ENCODE measurements around the gene CEACAM4.
A peak's percentile ranks its signal among the peaks of the same experiment; 100 is the strongest.

Gene CEACAM4

DNA sequence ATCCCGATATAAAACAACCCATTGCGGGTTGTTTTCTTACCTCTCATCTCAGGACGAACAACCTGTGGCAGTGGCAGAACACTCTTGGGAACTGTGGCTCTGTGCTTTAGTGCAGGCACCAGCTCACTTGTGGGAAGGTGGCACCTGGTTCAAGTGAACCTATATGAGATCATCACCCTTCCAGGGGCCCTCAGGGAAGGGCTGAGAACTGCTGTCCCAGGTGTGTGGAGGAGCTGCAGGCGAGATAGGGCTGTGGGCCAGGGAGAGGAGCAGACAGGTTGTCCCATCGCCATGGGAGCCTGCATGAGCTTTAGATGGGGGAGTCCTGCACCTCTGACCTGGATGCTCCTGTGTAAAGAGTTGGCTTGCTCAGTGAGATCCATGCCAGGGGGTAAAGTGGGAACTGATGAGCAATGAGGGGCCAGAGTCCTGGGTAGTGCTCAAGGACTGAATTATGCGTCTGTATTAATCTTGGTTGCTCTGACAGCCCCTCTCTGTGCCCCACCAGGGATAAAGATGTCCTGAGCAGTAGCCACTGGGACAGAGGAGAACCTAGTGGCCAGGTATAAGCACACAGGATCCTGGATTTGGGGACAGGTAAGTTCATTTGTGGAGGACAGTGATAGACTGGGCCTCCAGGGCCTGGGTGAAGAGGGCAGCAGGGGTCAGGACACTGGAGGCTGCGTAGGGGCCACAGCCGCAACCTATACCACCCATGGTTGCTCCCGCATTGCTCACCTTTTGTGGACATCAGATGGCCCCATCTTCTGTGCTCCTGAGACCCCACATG, 8.7 kb downstream of the CEACAM4 start:
- no peak for DNase-seq

DNA sequence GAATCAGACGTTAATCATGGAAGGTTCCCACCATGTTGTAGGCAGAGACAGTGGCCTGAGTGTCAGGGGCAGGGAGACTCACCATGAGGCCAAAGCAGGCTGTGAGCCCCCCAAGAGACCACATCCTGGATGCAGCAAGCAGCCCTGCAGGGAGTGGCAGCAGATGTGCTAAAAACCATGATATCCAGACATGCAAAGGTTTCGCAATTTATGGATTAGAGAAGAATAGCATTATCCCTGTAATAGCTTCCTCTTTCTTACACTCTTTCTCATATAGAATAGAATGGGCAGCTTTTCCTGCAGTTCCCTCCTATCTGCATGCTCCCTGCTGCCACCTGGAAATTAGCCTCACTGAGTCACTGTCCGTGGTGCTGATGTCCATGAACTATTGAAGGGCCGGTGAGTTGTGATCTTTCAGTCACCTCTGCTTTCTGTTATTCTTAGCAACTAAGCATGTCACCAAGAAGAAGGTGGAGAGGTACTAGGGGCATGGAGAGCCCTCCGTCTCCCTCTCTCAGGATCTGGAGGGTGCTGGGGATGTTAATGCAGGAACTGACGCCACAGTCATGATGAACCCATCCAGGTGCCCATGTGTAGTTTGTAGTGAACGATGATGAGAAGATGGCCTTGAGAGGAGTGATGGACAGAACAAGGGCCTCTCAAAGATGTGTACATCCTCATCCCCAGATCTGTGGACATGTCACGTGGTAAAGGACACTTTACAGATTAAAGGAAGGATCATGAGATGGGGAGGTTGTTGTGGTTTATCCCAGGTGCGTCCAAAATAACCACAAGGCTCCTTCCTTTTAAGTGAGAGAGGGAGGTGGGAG, 9.9 kb downstream of the CEACAM4 start:
- peak; percentile 12 for DNase-seq

DNA sequence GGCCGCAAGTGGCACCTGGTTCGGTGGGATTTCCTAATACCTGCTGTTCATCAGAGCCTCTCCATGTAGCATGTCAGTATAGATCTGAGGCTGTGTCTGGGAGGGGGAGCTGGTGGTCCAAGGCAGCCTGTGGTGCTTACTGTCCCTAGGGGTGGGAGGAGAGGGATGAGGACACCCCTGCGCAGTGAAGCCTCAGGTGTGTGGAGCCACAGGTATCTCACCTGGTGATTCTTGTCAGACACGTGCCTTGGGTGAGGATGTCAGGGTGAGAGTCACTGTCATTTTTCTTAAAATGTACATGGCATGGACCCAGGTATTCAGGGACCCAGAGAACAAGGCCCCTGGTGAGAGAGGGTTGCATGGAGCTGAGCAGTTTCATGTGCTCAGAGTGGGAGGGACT, 11.7 kb downstream of the CEACAM4 start:
- no peak for DNase-seq

DNA sequence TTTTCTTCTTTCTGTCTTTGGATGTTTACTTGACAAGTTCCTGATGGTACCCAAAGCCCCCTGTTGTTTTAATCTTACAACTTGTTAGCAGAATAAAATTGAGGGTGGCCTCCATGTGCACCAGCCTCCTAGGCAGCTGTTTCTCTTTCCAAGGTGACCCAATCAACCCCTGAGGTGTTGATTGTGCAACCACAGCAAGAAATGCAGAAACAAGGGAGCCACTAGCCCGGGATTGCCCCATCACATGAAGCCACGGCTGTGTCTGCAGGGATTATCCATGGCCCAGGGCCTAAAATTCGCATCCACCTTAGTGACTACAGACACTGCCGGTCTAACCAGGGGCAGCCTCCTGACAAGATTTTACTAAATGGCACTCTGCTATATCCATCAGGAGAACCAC, 14.4 kb downstream of the CEACAM4 start:
- no peak for DNase-seq

GRCh38 chr19:41610789-41611188, 16.1 kb downstream of the CEACAM4 start:
- DNase-seq, result no peak

- DNase-seq, result no peak
Measured at GRCh38 chr19:41607668-41608067, 19.2 kb downstream of the CEACAM4 start.

GRCh38 chr19:41606215-41606837, 20.5 kb downstream of the CEACAM4 start:
- DNase-seq, result no peak

DNA sequence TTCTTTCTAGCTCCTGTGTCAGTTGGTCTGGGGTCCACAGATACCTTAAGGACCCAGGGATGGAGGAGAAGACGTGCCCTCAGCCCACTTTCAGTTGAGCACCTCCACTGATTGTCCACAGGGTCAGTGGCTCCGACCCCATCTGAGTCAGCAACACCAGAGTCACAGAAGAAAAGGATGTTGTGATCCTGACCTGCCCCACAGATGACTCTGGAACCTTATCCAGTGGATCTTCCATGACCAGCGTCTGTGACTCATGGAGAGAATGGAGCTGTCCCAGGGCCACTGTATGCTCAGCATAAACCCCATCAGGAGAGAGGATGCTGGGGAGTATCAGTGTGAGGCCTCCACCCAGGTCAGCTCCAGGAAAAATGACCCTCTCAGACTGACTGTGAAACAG, 22.0 kb downstream of the CEACAM4 start:
- no peak for DNase-seq

GRCh38 chr19:41601771-41602170, 25.1 kb downstream of the CEACAM4 start:
- no peak for DNase-seq

DNA sequence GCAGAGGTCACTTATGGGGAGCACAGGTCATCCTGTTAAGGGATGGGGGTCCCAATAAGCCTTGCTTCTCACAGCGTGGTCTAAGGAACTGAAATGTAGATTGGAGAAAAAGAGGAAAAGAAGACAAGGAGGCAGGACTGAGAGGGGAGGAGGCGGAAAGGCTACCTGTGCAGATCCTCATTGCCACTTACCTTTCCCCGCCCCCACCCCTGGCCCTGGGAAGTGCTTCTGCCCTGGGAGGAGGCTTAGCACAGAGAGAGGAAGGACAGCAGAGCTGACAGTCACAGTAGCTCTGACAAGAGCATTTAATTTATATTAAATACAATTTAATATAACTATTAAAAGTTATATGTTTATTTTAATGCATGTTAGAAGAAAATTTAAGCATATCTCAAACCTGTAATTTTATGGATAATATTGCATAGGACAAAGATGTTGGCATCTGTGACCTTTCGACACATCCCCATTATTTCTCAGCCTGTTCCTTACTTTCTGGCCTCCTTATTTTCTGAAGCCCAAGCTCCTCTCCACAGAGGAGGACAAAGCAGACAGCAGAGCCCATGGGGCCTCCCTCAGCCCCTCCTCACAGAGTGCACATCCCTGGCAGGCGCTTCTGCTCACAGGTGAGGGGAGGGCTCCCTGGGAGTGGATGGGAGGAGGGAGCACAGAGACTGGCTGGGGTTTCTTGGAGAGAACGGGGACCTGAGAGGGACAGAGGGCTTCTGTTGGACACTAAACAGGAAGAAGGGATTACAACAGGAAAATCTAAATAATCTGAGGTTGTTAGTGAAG, 27.5 kb downstream of the CEACAM4 start:
- DNase-seq, result no peak

GRCh38 chr19:41597600-41598041, 29.3 kb downstream of the CEACAM4 start:
- peak; percentile 55 for DNase-seq

DNA sequence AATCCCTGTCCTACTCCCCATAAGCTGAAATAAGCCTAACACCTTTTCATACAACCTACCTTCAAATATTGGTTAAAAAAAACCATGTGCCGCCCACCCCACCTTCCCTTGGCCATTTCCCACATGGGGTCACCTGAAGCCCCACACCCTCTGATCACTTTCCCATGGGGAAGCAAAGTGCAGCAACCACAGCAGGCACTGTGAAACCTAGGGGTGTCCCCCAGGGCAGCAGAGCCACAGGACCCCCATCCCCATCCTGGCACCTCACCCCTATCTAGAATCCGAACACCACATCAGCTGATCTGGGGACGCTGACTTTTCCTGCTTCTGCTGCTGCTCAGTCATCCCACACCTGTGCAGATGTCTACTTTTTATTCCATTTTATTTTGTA, 31.0 kb downstream of the CEACAM4 start:
- no peak for DNase-seq

- peak; percentile 72 for DNase-seq
Measured at GRCh38 chr19:41595258-41595889, 31.5 kb downstream of the CEACAM4 start.

DNA sequence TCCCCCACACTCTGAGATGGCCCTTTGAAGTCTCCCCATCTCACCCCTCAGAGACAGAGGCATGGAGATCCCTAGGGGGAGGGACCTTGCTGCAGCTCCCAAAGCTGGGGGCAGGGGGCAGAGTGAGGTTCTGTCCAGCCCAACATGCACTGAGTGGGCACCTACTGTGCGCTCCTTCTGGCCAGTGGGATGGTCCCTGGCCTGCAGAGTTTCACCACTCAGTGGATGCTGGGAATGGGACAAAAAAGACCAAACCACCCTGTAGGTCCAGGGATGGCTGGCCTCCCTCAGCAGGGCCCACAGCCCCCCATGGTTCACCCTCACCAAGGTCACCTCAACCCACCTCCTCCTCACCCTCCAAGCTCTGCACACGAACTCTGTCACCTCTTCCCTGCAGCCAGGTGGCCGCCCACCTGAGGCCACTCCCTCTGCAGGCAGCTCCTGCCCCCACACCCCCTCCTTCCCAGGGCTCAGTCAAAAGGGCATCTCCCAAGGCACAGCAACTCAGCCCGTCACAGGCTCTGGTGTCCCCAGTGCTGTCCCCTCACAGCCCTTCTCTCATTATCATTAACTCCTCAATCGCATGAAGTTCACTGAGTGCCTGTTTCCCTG, 34.8 kb downstream of the CEACAM4 start:
- DNase-seq, result no peak

DNA sequence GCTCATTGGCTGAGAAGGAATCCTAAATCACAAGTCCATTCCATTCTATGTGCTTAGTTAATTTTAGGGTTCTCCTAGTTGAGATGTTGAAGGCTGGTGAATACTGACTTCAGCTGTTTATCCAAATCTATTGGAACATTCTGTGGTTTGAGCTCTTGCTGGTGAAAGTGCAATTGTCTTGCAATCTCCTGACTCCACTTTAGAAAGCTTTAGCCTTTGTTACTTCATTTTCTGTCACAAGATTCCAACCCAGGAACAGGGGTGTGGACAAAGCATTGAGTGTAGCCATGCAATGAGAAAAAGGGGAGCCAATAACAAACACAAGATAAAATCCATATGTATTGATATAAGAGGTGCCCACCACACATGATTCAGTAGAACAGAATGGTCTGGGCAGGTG, 35.9 kb downstream of the CEACAM4 start:
- DNase-seq, result no peak

- DNase-seq, result no peak
Measured at GRCh38 chr19:41589371-41589770, 37.5 kb downstream of the CEACAM4 start.

- DNase-seq, result peak; percentile 28
Measured at GRCh38 chr19:41588497-41589209, 38.2 kb downstream of the CEACAM4 start.

DNA sequence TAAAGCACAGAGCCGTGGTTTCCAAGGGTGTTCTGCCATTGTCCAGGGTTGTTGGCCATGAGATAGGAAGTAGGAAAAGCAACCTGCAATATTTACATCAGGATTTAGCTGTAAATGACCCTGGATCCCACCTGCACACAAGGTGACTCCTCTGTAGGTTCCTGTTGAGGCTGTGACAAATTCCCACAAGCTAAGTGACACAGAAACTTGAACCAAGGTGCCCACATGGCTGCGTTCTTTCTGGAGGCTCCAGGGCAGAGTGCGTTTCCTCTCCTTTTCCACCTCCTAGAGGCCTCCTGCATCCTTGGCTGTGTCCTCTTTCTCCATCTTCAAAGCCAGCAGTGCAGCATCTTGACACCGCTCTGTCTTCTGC, 39.0 kb downstream of the CEACAM4 start:
- no peak for DNase-seq

DNA sequence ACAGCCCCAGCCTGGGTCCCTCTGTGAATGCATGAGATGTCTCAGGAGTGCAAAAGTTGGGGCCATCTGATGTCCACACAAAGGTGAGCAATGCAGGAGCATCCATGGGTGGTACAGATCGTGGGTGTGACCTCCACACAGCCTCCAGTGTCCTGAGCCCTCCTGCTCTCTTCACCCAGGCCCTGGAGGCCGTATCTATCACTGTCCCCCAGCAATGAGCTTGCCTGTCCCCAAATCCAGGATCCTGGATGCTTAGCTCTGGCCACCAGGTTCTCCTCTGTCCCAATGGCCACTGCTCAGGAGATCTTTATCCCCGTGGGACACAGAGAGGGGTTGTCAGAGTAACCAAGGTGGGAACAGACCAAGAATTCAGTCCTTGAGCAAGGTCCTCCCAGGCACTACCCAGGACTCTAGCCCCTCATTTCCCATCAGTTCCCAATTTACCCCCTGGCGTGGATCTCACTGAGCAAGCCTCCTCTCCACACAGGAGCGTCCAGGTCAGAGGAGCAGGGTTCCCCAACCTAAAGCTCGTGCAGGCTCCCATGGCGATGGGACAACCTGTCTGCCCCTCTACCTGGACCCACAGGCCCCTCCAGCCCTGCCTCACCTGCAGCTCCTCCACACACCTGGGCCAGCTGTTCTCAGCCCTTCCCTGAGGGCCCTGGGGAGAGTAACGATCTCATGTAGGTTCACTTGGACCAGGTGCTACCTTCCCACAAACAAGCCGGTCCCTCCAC, 39.6 kb downstream of the CEACAM4 start:
- no peak for DNase-seq

DNA sequence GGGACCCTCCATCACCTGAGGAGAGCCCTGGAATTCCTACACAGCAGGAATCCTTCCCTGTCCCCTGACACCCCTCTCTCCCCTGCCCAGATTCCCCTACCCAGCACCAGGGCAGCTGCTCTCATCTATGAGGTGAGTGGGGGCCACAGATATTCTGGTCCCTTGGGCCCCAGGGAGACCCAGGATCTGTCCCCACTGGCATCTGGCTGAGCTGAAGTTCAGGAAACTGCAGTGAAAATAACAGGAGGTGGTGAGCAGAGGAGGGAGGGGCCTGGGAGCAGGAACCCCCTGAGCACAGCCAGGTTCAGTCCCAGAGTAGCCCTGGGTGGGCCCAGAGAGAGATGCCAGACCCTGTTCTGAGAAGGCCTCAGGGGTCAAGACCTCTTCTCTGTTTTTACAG, 40.8 kb downstream of the CEACAM4 start:
- no peak for DNase-seq

Measured in fibroblast of skin of back (primary cell).